Bronchial epithelial cell (primary cell): ENCODE measurements around the gene INS. TPM values are rescaled to one million over a fixed set of nuclear protein-coding genes. Genes with fewer than 3 reads are reported as not detected.

ENCODE experiments used
- DNase-seq: peaks from one replicate; pipeline ENCODE4 v3.0.0-alpha.2; 2010; ENCODE audit warnings: low read depth
- FAIRE-seq: peaks from 2 replicates; lab custom pipeline; 2011; peaks lifted over from hg19 to GRCh38; lab: Jason Lieb, UNC
- H3K27me3 ChIP-seq: 2 replicates; pipeline ENCODE4 v1.5.1; 2011; ENCODE audit warnings: low read length; ENCODE audit not compliant: control insufficient read depth, insufficient read depth
- H3K36me3 ChIP-seq: 2 replicates; pipeline ENCODE4 v1.5.1; 2011; ENCODE audit warnings: low read length; ENCODE audit not compliant: control insufficient read depth, insufficient read depth
- H3K4me3 ChIP-seq: 2 replicates; pipeline ENCODE4 v1.5.1; 2011; ENCODE audit warnings: mild to moderate bottlenecking, low read depth, low read length, control low read depth
- CTCF ChIP-seq: IDR thresholded peaks from 2 replicates; pipeline ENCODE4 v1.5.1; 2011; ENCODE audit warnings: mild to moderate bottlenecking, moderate library complexity, low read length, control low read depth, inconsistent platforms; ENCODE audit not compliant: insufficient read depth, severe bottlenecking
- total RNA-seq: library from RNA; depleted of rRNA; stranded (reverse); fragments of >200 nt; gene quantifications from 2 replicates; pipeline ENCODE4 v1.2.1, GENCODE V29; 2014

INS gene
- total RNA-seq, 1 donor from 2014 or later = not detected

- no peak for TF ChIP-seq CTCF
- Histone ChIP-seq H3K36me3 (no peaks in the 10 kb centered on the region), H3K4me3 (no peak overlapping the region), H3K27me3 (peaks cover 20% of the 10 kb centered on the region)
- DNase-seq (no peak), FAIRE-seq (no peak)
These were observed 24.1 kb downstream of the INS start for GRCh38 chr11:2136952-2137201.

- FAIRE-seq (no peak), DNase-seq (no peak)
- Histone ChIP-seq H3K36me3 (no peaks in the 10 kb centered on the region), H3K27me3 (peaks cover 19% of the 10 kb centered on the region), H3K4me3 (no peak overlapping the region)
- no peak for TF ChIP-seq CTCF
These were observed 24.6 kb downstream of the INS start for GRCh38 chr11:2136209-2136951.

- FAIRE-seq (no peak), DNase-seq (no peak)
- Histone ChIP-seq H3K36me3 (no peaks in the 10 kb centered on the region), H3K27me3 (peaks cover 15% of the 10 kb centered on the region), H3K4me3 (no peak overlapping the region)
- no peak for TF ChIP-seq CTCF
These were observed 25.3 kb downstream of the INS start for GRCh38 chr11:2135648-2136201.

- H3K36me3 ChIP-seq = no peaks in the 10 kb centered on the region
- FAIRE-seq (no peak), DNase-seq (no peak)
- H3K27me3 ChIP-seq = peaks cover 14% of the 10 kb centered on the region
- H3K4me3 ChIP-seq = no peak overlapping the region
- TF ChIP-seq CTCF = no peak
These were observed 25.9 kb downstream of the INS start for GRCh38 chr11:2135018-2135569.

GRCh38 chr11:2134022-2135010 lies 26.7 kb downstream of the INS start:
- no peaks in the 10 kb centered on the region for H3K36me3 ChIP-seq
- DNase-seq = no peak
- no peak for FAIRE-seq
- H3K4me3 ChIP-seq = no peak overlapping the region
- H3K27me3 ChIP-seq = peaks cover 12% of the 10 kb centered on the region
- TF ChIP-seq CTCF = no peak
